ENCODE measurements around the gene S100A5.

S100A5 gene

GRCh38 chr1:153571706-153572105 lies 31.0 kb upstream of the S100A5 start:
- H3K27me3 ChIP-seq (ENCODE audit: insufficient read depth, insufficient read length), result no peaks in the 10 kb centered on the region

GRCh38 chr1:153570874-153571273 lies 30.1 kb upstream of the S100A5 start:
- no peaks in the 10 kb centered on the region for H3K36me3 ChIP-seq (ENCODE audit: insufficient read depth, insufficient read length, low read length)

More at GRCh38 chr1:153571706-153572105, 31.0 kb upstream of the S100A5 start:
- Histone ChIP-seq H3K9ac (ENCODE audit: insufficient read length, low read depth) (no peak overlapping the region), H3K9me3 (ENCODE audit: insufficient read depth, low read length) (peaks cover 21% of the 10 kb centered on the region; the same call in 1 of the 2 replicates), H3K36me3 (ENCODE audit: insufficient read depth, insufficient read length, low read length) (no peaks in the 10 kb centered on the region), H3K4me1 (ENCODE audit: insufficient read depth, insufficient read length) (peaks cover 13% of the 10 kb centered on the region), H3K4me3 (ENCODE audit: insufficient read length, low read depth) (no peak overlapping the region)
- TF ChIP-seq ZNF274 (IDR thresholded peaks at IDR 0.05; ENCODE audit: low read depth, low read length) (no peak), SUZ12 (IDR thresholded peaks at IDR 0.05; ENCODE audit: extremely low read depth, insufficient read depth, insufficient read length) (no peak), YY1 (IDR thresholded peaks at IDR 0.05; ENCODE audit: insufficient read depth, insufficient read length) (no peak)
- DNase-seq (ENCODE audit: low read depth, low spot score), result no peak

GRCh38 chr1:153569465-153569864 lies 28.7 kb upstream of the S100A5 start:
- peaks cover 24% of the 10 kb centered on the region for H3K4me1 ChIP-seq (ENCODE audit: insufficient read depth, insufficient read length)
- H3K9me3 ChIP-seq (ENCODE audit: insufficient read depth, low read length), result peaks cover 5% of the 10 kb centered on the region; the same call in 1 of the 2 replicates
- no peaks in the 10 kb centered on the region for H3K27me3 ChIP-seq (ENCODE audit: insufficient read depth, insufficient read length)
- no peak overlapping the region for H3K4me3 ChIP-seq (ENCODE audit: insufficient read length, low read depth)
- no peak overlapping the region for H3K9ac ChIP-seq (ENCODE audit: insufficient read length, low read depth)
- DNase-seq (ENCODE audit: low read depth, low spot score), result no peak
- TF ChIP-seq SUZ12 (IDR thresholded peaks at IDR 0.05; ENCODE audit: extremely low read depth, insufficient read depth, insufficient read length), result no peak
- no peak for TF ChIP-seq ZNF274 (IDR thresholded peaks at IDR 0.05; ENCODE audit: low read depth, low read length)
- TF ChIP-seq YY1 (IDR thresholded peaks at IDR 0.05; ENCODE audit: insufficient read depth, insufficient read length), result no peak
- H3K36me3 ChIP-seq (ENCODE audit: insufficient read depth, insufficient read length, low read length), result no peaks in the 10 kb centered on the region

More at GRCh38 chr1:153570874-153571273, 30.1 kb upstream of the S100A5 start:
- no peak for TF ChIP-seq ZNF274 (IDR thresholded peaks at IDR 0.05; ENCODE audit: low read depth, low read length)
- TF ChIP-seq SUZ12 (IDR thresholded peaks at IDR 0.05; ENCODE audit: extremely low read depth, insufficient read depth, insufficient read length), result no peak
- TF ChIP-seq YY1 (IDR thresholded peaks at IDR 0.05; ENCODE audit: insufficient read depth, insufficient read length), result no peak
- Histone ChIP-seq H3K27me3 (ENCODE audit: insufficient read depth, insufficient read length) (no peaks in the 10 kb centered on the region), H3K9ac (ENCODE audit: insufficient read length, low read depth) (no peak overlapping the region), H3K9me3 (ENCODE audit: insufficient read depth, low read length) (peaks cover 14% of the 10 kb centered on the region; the same call in 1 of the 2 replicates), H3K4me3 (ENCODE audit: insufficient read length, low read depth) (no peak overlapping the region), H3K4me1 (ENCODE audit: insufficient read depth, insufficient read length) (peaks cover 16% of the 10 kb centered on the region)
- no peak for DNase-seq (ENCODE audit: low read depth, low spot score)

GRCh38 chr1:153568367-153569099 lies 27.8 kb upstream of the S100A5 start:
- H3K27me3 ChIP-seq (ENCODE audit: insufficient read depth, insufficient read length), result no peaks in the 10 kb centered on the region
- TF ChIP-seq ZNF274 (IDR thresholded peaks at IDR 0.05; ENCODE audit: low read depth, low read length), result no peak
- no peak for TF ChIP-seq SUZ12 (IDR thresholded peaks at IDR 0.05; ENCODE audit: extremely low read depth, insufficient read depth, insufficient read length)
- no peak for TF ChIP-seq YY1 (IDR thresholded peaks at IDR 0.05; ENCODE audit: insufficient read depth, insufficient read length)
- peak; percentile 93 for DNase-seq (ENCODE audit: low read depth, low spot score)
- no peaks in the 10 kb centered on the region for H3K9me3 ChIP-seq (ENCODE audit: insufficient read depth, low read length)
- H3K4me3 ChIP-seq (ENCODE audit: insufficient read length, low read depth), result peak overlapping the region; percentile 10
- no peaks in the 10 kb centered on the region for H3K36me3 ChIP-seq (ENCODE audit: insufficient read depth, insufficient read length, low read length)
- H3K4me1 ChIP-seq (ENCODE audit: insufficient read depth, insufficient read length), result peaks cover 32% of the 10 kb centered on the region
- peak overlapping the region; percentile 72 for H3K9ac ChIP-seq (ENCODE audit: insufficient read length, low read depth)

- no peak for DNase-seq (ENCODE audit: low read depth, low spot score)
- Histone ChIP-seq H3K9me3 (ENCODE audit: insufficient read depth, low read length) (no peaks in the 10 kb centered on the region), H3K4me3 (ENCODE audit: insufficient read length, low read depth) (peak overlapping the region; percentile 10), H3K9ac (ENCODE audit: insufficient read length, low read depth) (peak overlapping the region; percentile 72), H3K4me1 (ENCODE audit: insufficient read depth, insufficient read length) (peaks cover 33% of the 10 kb centered on the region), H3K36me3 (ENCODE audit: insufficient read depth, insufficient read length, low read length) (no peaks in the 10 kb centered on the region), H3K27me3 (ENCODE audit: insufficient read depth, insufficient read length) (no peaks in the 10 kb centered on the region)
- TF ChIP-seq ZNF274 (IDR thresholded peaks at IDR 0.05; ENCODE audit: low read depth, low read length) (no peak), SUZ12 (IDR thresholded peaks at IDR 0.05; ENCODE audit: extremely low read depth, insufficient read depth, insufficient read length) (no peak), YY1 (IDR thresholded peaks at IDR 0.05; ENCODE audit: insufficient read depth, insufficient read length) (no peak)
Measured at GRCh38 chr1:153567621-153568366, 27.1 kb upstream of the S100A5 start.

- peak; percentile 97 for DNase-seq (ENCODE audit: low read depth, low spot score)
- Histone ChIP-seq H3K9ac (ENCODE audit: insufficient read length, low read depth) (peak overlapping the region; percentile 84), H3K27me3 (ENCODE audit: insufficient read depth, insufficient read length) (no peaks in the 10 kb centered on the region), H3K4me1 (ENCODE audit: insufficient read depth, insufficient read length) (peaks cover 33% of the 10 kb centered on the region), H3K4me3 (ENCODE audit: insufficient read length, low read depth) (peak overlapping the region; percentile 9), H3K36me3 (ENCODE audit: insufficient read depth, insufficient read length, low read length) (no peaks in the 10 kb centered on the region), H3K9me3 (ENCODE audit: insufficient read depth, low read length) (no peaks in the 10 kb centered on the region)
- TF ChIP-seq SUZ12 (IDR thresholded peaks at IDR 0.05; ENCODE audit: extremely low read depth, insufficient read depth, insufficient read length) (no peak), ZNF274 (IDR thresholded peaks at IDR 0.05; ENCODE audit: low read depth, low read length) (no peak), YY1 (IDR thresholded peaks at IDR 0.05; ENCODE audit: insufficient read depth, insufficient read length) (no peak)
Measured at GRCh38 chr1:153566414-153567371, 26.0 kb upstream of the S100A5 start.

Measured in NT2/D1 (cell line).